ENCODE measurements around the gene C11orf16. TPM values are rescaled to one million over a fixed set of nuclear protein-coding genes. Genes with fewer than 3 reads are reported as not detected.

C11orf16 gene
- total and polyA plus RNA-seq, 2 of the 8 experiments (the other 6 are each of a cell fraction or from before 2014, with no cell fraction given), result 0.08 TPM; not detected in 1

DNA sequence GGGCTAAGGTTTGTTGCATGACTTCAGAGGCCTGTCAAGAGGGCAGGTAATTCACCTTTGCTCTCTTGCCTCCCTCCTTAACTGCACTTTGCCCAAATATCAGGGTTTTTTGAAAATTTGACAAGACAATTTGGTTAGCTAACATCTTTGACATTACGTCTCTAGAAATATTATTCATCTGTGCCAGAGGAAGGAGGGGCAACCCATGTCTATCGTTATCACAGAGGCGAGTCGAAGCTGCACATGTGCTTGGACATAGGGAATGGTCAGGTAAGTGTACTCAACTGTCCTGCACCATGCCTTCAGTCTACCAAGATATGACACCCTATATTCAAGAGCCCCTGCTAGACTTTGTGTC is 18.1 kb downstream of the C11orf16 start:
- no peak overlapping the region for H3K4ac ChIP-seq (replicated peaks; ENCODE audit: insufficient read length, low read depth, low read length)
- no peak overlapping the region for H3K14ac ChIP-seq (ENCODE audit: insufficient read length)
- no peak overlapping the region for H2BK5ac ChIP-seq (ENCODE audit: low read depth, low read length)
- H2AFZ ChIP-seq (ENCODE audit: low read length), result no peak overlapping the region
- no peak overlapping the region for H4K5ac ChIP-seq (ENCODE audit: insufficient read length, low read depth, low read length)
- peaks cover 0 to 5% of the 10 kb centered on the region in 2 experiments; a peak in 1 of 4 replicates for H3K79me2 ChIP-seq (ENCODE audit: control insufficient read depth in 1 of 2, insufficient read depth in 2 of 2, low read length in 2 of 2)
- H2BK15ac ChIP-seq (ENCODE audit: low read length), result no peak overlapping the region
- H4K8ac ChIP-seq (ENCODE audit: extremely low read depth, insufficient read depth, low read length), result no peak overlapping the region
- peaks cover 0 to 11% (median 4%) of the 10 kb centered on the region in 4 experiments; a peak in 6 of 7 replicates for H3K4me1 ChIP-seq (replicated peaks in 1 of 4; ENCODE audit: control insufficient read depth in 3 of 4, insufficient read depth in 4 of 4, low read length in 3 of 4)
- no peak overlapping the region for H2BK120ac ChIP-seq (replicated peaks; ENCODE audit: low read depth, low read length)
- no peak overlapping the region for H3K18ac ChIP-seq (ENCODE audit: extremely low read depth, low read length)
- no peak overlapping the region for H2BK12ac ChIP-seq (ENCODE audit: low read depth, low read length)
- no peak overlapping the region for H3K4me2 ChIP-seq (ENCODE audit: insufficient read depth in 1 of 2, low read depth in 2 of 2, low read length in 2 of 2)
- H3K4me3 ChIP-seq (ENCODE audit: extremely low read depth in 1 of 4, insufficient read depth in 2 of 4, low read depth in 3 of 4, low read length in 4 of 4), result no peak overlapping the region
- no peaks in the 10 kb centered on the region for H3K79me1 ChIP-seq (ENCODE audit: low read depth, low read length)
- peaks cover 0 to 4% (median 1%) of the 10 kb centered on the region in 4 experiments; a peak in 2 of 7 replicates for H3K27me3 ChIP-seq (replicated peaks in 1 of 4; ENCODE audit: control insufficient read depth in 3 of 4, extremely low read depth in 1 of 4, insufficient read depth in 3 of 4, low read length in 3 of 4)
- no peak overlapping the region for H3K56ac ChIP-seq (replicated peaks; ENCODE audit: insufficient read length, low read depth, low read length)
- H3K27ac ChIP-seq (ENCODE audit: low read depth, low read length), result no peak overlapping the region
- CTCF ChIA-PET (ENCODE audit: partially characterized antibody), result interaction anchor here (0.6 to 5.8 kb wide), 22 partner anchors 8 to 588 kb away, joined by 3 to 66 read pairs (median 4); partner anchors contain the start of genes ASCL3, C11orf16 and TMEM9B
- H3K36me3 ChIP-seq (ENCODE audit: control insufficient read depth in 2 of 4, insufficient read depth in 4 of 4, low read length in 3 of 4), result peaks cover 11 to 35% (median 27%) of the 10 kb centered on the region in 4 experiments; a peak in 7 of 8 replicates
- no peak for DNase-seq (ENCODE audit: low read depth in 1 of 2, low spot score in 2 of 2)
- H3K23ac ChIP-seq (ENCODE audit: insufficient read length), result no peak overlapping the region
- no peak for FAIRE-seq
- no peaks in the 10 kb centered on the region for H3K9me3 ChIP-seq (ENCODE audit: insufficient read depth in 2 of 2, low read depth in 1 of 2, low read length in 1 of 2)
- POLR2A ChIA-PET (ENCODE audit: partially characterized antibody), result interaction anchor here (0.8 to 1.8 kb wide), 2 partner anchors 46 to 50 kb away, joined by 3 to 5 read pairs; partner anchors contain the start of gene TMEM9B
- H4K91ac ChIP-seq (replicated peaks; ENCODE audit: insufficient read length, low read length), result no peak overlapping the region
- H2AK5ac ChIP-seq (ENCODE audit: low read depth, low read length), result no peak overlapping the region
- H4K20me1 ChIP-seq (replicated peaks in 1 of 2; ENCODE audit: control insufficient read depth in 1 of 2, insufficient read depth in 2 of 2, low read length in 2 of 2), result peaks cover 0 to 1% of the 10 kb centered on the region in 2 experiments
- no peak overlapping the region for H3K9ac ChIP-seq (replicated peaks in 1 of 4; ENCODE audit: extremely low read depth in 1 of 4, low read depth in 3 of 4, low read length in 3 of 4)
- no peak overlapping the region for H2BK20ac ChIP-seq (ENCODE audit: low read length)
- H3K23me2 ChIP-seq (ENCODE audit: low read depth, low read length), result peaks cover 10% of the 10 kb centered on the region; the same call in 1 of the 2 replicates
- WGBS, 2 experiments (ENCODE audit: extremely low coverage in 1 of 2, insufficient coverage in 1 of 2, insufficient read length in 1 of 2, insufficient replicate concordance in 2 of 2, low coverage in 1 of 2, low lambda C conversion rate in 2 of 2, missing lambda C conversion rate in 1 of 2), result 97% methylated on average over 4 of the region's 4 CpGs; no CpG with 5 or more reads in 1 of the 2 experiments
- TF ChIP-seq, protein P1, sequence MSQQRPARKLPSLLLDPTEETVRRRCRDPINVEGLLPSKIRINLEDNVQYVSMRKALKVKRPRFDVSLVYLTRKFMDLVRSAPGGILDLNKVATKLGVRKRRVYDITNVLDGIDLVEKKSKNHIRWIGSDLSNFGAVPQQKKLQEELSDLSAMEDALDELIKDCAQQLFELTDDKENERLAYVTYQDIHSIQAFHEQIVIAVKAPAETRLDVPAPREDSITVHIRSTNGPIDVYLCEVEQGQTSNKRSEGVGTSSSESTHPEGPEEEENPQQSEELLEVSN (IDR thresholded peaks at IDR 0.05), result no peak
- TF ChIP-seq SIN3A (conservative IDR thresholded peaks at IDR 0.05 in 1 of 2, IDR thresholded peaks at IDR 0.05 in 1 of 2; ENCODE audit: low read depth in 1 of 2, low read length in 2 of 2) (no peak), KDM1A (IDR thresholded peaks at IDR 0.05; ENCODE audit: borderline replicate concordance, low read length) (no peak), POLR2AphosphoS5 (IDR thresholded peaks at IDR 0.05; ENCODE audit: low read depth, low read length) (no peak), ZNF274 (IDR thresholded peaks at IDR 0.05; ENCODE audit: borderline replicate concordance, extremely low read depth, low read length) (no peak), TBP (IDR thresholded peaks at IDR 0.05; ENCODE audit: low read depth, low read length) (no peak)
